PC-3 (cell line): Measurements from ENCODE around the gene MCM9. TPM values are rescaled to one million over a fixed set of nuclear protein-coding genes. Genes with fewer than 3 reads are reported as not detected.

ENCODE experiments used
- ATAC-seq: fragments of 200-7000 bp; cut with Tn5 transposase; 2 replicates; pipeline ENCODE4 v1.9.1; 2020; ENCODE audit warnings: mild to moderate bottlenecking, moderate library complexity
- BruUV-seq: library from RNA; stranded (reverse); fragments of 400-500 nt; replicated peaks from 2 replicates; lab custom pipeline; 2021; lab: Mats Ljungman, UMichigan
- CTCF ChIA-PET: fragments of 300-600 bp; sonication (Branson Sonifier 250); formaldehyde crosslinking; loops from one replicate; lab custom pipeline; 2022; ENCODE audit warnings: antibody characterized with exemption; lab: Charles Lee
- POLR2A ChIA-PET: fragments of 300-600 bp; sonication (Branson Sonifier 250); formaldehyde crosslinking; loops from one replicate; lab custom pipeline; 2022; ENCODE audit warnings: antibody characterized with exemption; ENCODE audit not compliant: unreplicated experiment; lab: Charles Lee
- DNase-seq: peaks from one replicate; pipeline ENCODE4 v3.0.0-alpha.2; 2015
- H2AFZ ChIP-seq: fragments of 300-600 bp; sonication (generic); 2 replicates; pipeline ENCODE4 v1.6.0; 2016; ENCODE audit warnings: antibody characterized with exemption, low read length
- H3F3A ChIP-seq: fragments of 300-600 bp; sonication (generic); one replicate; pipeline ENCODE4 v1.6.0; 2017; ENCODE audit warnings: antibody characterized with exemption, low read length, control low read depth, mild to moderate bottlenecking; ENCODE audit not compliant: unreplicated experiment
- H3K27ac ChIP-seq: fragments of 300-600 bp; sonication (generic); 2 replicates; pipeline ENCODE4 v1.5.1; 2016; ENCODE audit warnings: mild to moderate bottlenecking, low read length
- H3K27me3 ChIP-seq: fragments of 300-600 bp; sonication (generic); 2 replicates; pipeline ENCODE4 v1.6.1; 2016; ENCODE audit warnings: low read length, mixed read lengths
- H3K36me3 ChIP-seq: fragments of 300-600 bp; sonication (generic); 2 replicates; pipeline ENCODE4 v1.6.1; 2016; ENCODE audit warnings: low read depth, mixed run types, low read length, mixed read lengths
- H3K4me1 ChIP-seq: fragments of 300-600 bp; sonication (generic); 2 replicates; pipeline ENCODE4 v1.5.1; 2016; ENCODE audit warnings: low read length; ENCODE audit not compliant: insufficient read depth
- H3K4me2 ChIP-seq: fragments of 300-600 bp; sonication (generic); 2 replicates; pipeline ENCODE4 v1.6.0; 2016; ENCODE audit warnings: low read length
- H3K4me3 ChIP-seq: fragments of 300-600 bp; sonication (generic); 2 replicates; pipeline ENCODE4 v1.5.1; 2016; ENCODE audit warnings: mild to moderate bottlenecking, low read length, mixed read lengths
- H3K79me2 ChIP-seq: fragments of 300-600 bp; sonication (generic); 2 replicates; pipeline ENCODE4 v1.6.1; 2017; ENCODE audit warnings: low read length, mixed read lengths
- H3K9ac ChIP-seq: fragments of 300-600 bp; sonication (generic); 2 replicates; pipeline ENCODE4 v1.6.0; 2016; ENCODE audit warnings: mild to moderate bottlenecking, low read length
- H3K9me2 ChIP-seq: fragments of 300-600 bp; sonication (generic); replicated peaks from 2 replicates; pipeline ENCODE4 v1.6.1; 2016; ENCODE audit warnings: mixed run types, low read length, mixed read lengths
- H3K9me3 ChIP-seq: fragments of 300-600 bp; sonication (generic); 2 replicates; pipeline ENCODE4 v1.6.1; 2016; ENCODE audit warnings: low read length, mixed read lengths
- H4K20me1 ChIP-seq: fragments of 300-600 bp; sonication (generic); 2 replicates; pipeline ENCODE4 v1.6.1; 2016; ENCODE audit warnings: low read length, mixed read lengths
- EZH2 ChIP-seq: fragments of 300-600 bp; sonication (generic); IDR thresholded peaks from one replicate; pipeline ENCODE4 v1.6.1; 2017; ENCODE audit warnings: antibody characterized with exemption, mild to moderate bottlenecking, low read length; ENCODE audit not compliant: unreplicated experiment
- EZH2phosphoT487 ChIP-seq: fragments of 300-600 bp; sonication (generic); IDR thresholded peaks from 2 replicates; pipeline ENCODE4 v1.6.1; 2018; ENCODE audit warnings: mild to moderate bottlenecking, antibody characterized with exemption, low read length, borderline replicate concordance
- intact Hi-C: fragments of 100-400 bp; cut with micrococcal nuclease; formaldehyde crosslinking; loops from 2 replicates; pipeline ENCODE4 v1.9.0; 2023
- total RNA-seq: library from RNA; depleted of rRNA; stranded (reverse); fragments of >200 nt; gene quantifications from 2 replicates; pipeline ENCODE4 v1.2.3, GENCODE V29; 2014
- TF ChIP-seq, protein P1 (sequence below): fragments of 300-600 bp; sonication (generic); conservative IDR thresholded peaks from 2 replicates; pipeline ENCODE4 v1.5.1; 2017; ENCODE audit warnings: antibody characterized with exemption, low read depth, mild to moderate bottlenecking, low read length

Gene MCM9
- total RNA-seq, 1 experiment from 2014 or later, result 5.8 TPM

- intact Hi-C loops, result no loop called here
- ATAC-seq (no peak), DNase-seq (no peak)
- Histone ChIP-seq H3F3A (no peaks in the 10 kb centered on the region), H4K20me1 (no peaks in the 10 kb centered on the region), H3K27ac (no peak overlapping the region), H3K79me2 (peaks cover 15% of the 10 kb centered on the region), H3K4me1 (peaks cover 13% of the 10 kb centered on the region), H3K9me2 (no peaks in the 10 kb centered on the region), H3K4me2 (no peak overlapping the region), H3K9me3 (no peaks in the 10 kb centered on the region), H2AFZ (no peak overlapping the region), H3K36me3 (no peaks in the 10 kb centered on the region), H3K9ac (no peak overlapping the region), H3K27me3 (no peaks in the 10 kb centered on the region), H3K4me3 (no peak overlapping the region)
- no peak for TF ChIP-seq EZH2phosphoT487
- TF ChIP-seq EZH2, result no peak
- TF ChIP-seq, protein P1, sequence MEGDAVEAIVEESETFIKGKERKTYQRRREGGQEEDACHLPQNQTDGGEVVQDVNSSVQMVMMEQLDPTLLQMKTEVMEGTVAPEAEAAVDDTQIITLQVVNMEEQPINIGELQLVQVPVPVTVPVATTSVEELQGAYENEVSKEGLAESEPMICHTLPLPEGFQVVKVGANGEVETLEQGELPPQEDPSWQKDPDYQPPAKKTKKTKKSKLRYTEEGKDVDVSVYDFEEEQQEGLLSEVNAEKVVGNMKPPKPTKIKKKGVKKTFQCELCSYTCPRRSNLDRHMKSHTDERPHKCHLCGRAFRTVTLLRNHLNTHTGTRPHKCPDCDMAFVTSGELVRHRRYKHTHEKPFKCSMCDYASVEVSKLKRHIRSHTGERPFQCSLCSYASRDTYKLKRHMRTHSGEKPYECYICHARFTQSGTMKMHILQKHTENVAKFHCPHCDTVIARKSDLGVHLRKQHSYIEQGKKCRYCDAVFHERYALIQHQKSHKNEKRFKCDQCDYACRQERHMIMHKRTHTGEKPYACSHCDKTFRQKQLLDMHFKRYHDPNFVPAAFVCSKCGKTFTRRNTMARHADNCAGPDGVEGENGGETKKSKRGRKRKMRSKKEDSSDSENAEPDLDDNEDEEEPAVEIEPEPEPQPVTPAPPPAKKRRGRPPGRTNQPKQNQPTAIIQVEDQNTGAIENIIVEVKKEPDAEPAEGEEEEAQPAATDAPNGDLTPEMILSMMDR, result no peak
- POLR2A ChIA-PET, result no interaction called here
- CTCF ChIA-PET, result no interaction called here
- BruUV-seq, result no TSS peak
Measured at GRCh38 chr6:118882314-118882905, 52.5 kb downstream of the MCM9 start.

DNA sequence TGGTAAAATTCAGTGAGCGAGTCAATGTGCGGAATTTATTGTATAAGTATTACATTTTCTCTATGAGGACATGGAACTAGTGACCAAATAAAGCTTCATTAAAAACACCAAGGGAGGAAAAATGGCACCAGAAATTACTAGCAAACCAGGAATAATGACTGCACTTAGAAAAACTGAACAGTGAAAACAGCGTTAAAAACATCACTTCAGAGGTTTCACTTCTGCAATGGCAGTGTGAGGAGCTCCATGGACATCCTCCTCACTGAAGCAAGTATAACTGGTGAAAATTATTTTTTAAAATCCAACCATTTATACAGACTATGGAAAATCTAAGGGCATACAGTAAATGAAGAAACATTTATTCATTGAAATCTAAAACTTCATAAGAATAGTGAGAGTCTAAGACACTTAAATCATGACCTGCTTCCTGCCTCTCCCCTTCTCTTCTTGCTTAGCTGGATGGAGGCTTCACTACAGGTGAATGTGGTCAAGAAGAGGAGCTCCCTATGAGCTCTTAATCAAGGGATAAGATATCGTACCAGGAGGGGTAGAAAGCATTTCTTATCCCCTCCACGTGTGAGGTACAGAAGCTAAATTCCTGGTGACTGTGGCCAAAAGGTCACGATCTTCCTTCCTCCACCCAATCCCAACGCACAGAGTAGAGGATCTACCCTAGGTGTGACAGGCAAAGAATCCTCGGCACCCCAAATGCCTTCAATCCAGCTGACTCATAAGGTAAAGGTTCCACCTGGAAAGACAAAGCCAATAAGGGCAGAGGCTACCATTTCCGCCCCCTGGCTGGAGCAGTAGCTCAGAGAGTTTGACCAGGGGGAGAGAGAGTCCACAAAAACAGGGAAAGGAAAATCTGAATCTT lies 53.3 kb downstream of the MCM9 start:
- Histone ChIP-seq H3F3A (no peaks in the 10 kb centered on the region), H3K4me3 (no peak overlapping the region), H3K9me3 (no peaks in the 10 kb centered on the region), H3K27me3 (no peaks in the 10 kb centered on the region), H3K27ac (no peak overlapping the region), H3K36me3 (no peaks in the 10 kb centered on the region), H4K20me1 (no peaks in the 10 kb centered on the region), H3K9me2 (no peaks in the 10 kb centered on the region), H3K4me2 (no peak overlapping the region), H3K9ac (no peak overlapping the region), H2AFZ (no peak overlapping the region), H3K4me1 (peaks cover 20% of the 10 kb centered on the region), H3K79me2 (peaks cover 15% of the 10 kb centered on the region)
- POLR2A ChIA-PET, result no interaction called here
- TF ChIP-seq, protein P1, result no peak
- no peak for TF ChIP-seq EZH2phosphoT487
- TF ChIP-seq EZH2, result no peak
- DNase-seq (no peak), ATAC-seq (no peak)
- BruUV-seq, result no TSS peak
- CTCF ChIA-PET, result no interaction called here
- intact Hi-C loops, result no loop called here
